ENCODE data around the gene ABL2. TPM values are rescaled to one million over a fixed set of nuclear protein-coding genes. Genes with fewer than 3 reads are reported as not detected.

The ABL2 gene
- total RNA-seq, 2 experiments from 2014 or later, result 15.8 to 16.4 TPM

DNA sequence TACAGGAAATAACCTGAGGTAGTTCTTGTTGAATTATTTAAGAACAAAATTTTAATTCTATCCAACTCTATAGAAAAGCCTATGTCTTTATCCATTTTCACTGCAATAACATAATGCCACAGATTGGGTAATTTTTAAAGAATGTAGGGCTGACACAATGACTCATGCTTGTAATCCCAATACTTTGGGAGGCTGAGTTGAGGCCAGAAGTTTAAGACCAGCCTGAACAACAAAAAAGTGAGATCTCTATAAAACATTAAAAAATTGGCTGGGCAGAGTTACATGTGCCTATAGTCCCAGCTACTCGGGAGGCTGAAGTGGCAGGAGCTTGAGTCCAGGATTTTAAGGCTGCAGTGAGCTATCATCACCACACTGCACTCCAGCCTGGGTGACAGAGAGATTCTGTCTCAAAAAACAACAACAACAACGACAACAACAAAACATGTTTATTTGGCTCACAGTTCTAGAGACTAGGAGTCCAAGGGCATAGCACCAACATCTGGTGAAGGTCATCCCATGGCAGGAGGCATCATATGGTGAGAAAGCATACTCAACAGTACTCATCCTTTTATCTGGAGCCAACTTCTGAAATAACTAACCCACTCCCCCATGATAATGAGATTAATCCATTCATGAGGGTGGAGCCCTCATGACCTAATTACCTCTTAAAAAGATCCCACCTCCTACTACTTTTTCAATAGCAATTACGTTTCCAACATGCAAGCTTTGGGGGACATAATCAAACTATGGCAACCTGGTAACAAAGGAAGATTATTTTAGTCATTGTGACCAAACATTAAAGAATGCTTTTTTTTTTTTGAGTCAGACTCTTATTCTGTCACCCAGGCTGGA is 59.6 kb downstream of the ABL2 start:
- H3K4me1 ChIP-seq (ENCODE audit: insufficient read depth, low read length), result no peaks in the 10 kb centered on the region
- H3K9me3 Mint-ChIP-seq, result no peaks in the 10 kb centered on the region
- TF ChIP-seq CTCF (IDR thresholded peaks at IDR 0.05), result no peak
- intact Hi-C loops (cut with DNase I, micrococcal nuclease), result no loop called here
- ChIA-PET CTCF (no interaction called here), POLR2A (interaction anchor here (0.7 kb wide), 1 partner anchor 34 kb away, joined by 4 read pairs; no protein-coding TSS in a partner anchor)
- H3K4me3 Mint-ChIP-seq, result no peak overlapping the region
- H3K27ac ChIP-seq (ENCODE audit: low read depth in 1 of 2, low read length in 2 of 2), result no peak overlapping the region
- no peaks in the 10 kb centered on the region for H3K36me3 ChIP-seq (ENCODE audit: insufficient read depth, low read length)
- no peak overlapping the region for H3K27ac Mint-ChIP-seq
- H3K9me3 ChIP-seq (ENCODE audit: control insufficient read depth in 1 of 2, insufficient read depth in 1 of 2, low read length in 2 of 2), result no peaks in the 10 kb centered on the region
- no peaks in the 10 kb centered on the region for H3K27me3 ChIP-seq (ENCODE audit: control insufficient read depth in 1 of 2, insufficient read depth in 2 of 2, low read length in 2 of 2)
- H3K36me3 Mint-ChIP-seq (ENCODE audit: low read depth), result no peaks in the 10 kb centered on the region
- H3K27me3 Mint-ChIP-seq, result no peaks in the 10 kb centered on the region
- no peak overlapping the region for H3K4me3 ChIP-seq (ENCODE audit: low read length)
- H3K4me1 Mint-ChIP-seq (ENCODE audit: low read depth), result peaks cover 15% of the 10 kb centered on the region
- ATAC-seq (ENCODE audit: poor library complexity) (no peak), DNase-seq (no peak)

DNA sequence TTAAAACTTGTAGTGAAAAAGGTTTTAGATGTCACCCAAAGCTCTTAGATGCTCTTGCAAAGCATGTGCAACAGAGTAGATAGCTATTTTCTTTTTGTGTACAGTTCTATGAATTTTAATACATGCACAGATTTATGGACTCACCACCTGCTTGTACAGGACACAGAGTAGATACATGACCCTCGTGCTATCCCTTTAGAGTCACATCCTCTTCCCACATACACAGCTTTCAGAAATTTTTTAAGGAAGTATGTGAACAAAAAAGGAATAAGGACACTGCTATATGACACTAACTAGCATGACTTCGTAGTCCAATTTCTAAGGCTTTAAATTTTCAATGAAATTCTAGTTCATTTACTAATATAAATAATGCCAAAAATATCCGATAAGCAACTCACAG is 60.9 kb downstream of the ABL2 start:
- ChIA-PET CTCF (no interaction called here), POLR2A (no interaction called here)
- Mint-ChIP-seq H3K36me3 (ENCODE audit: low read depth) (peaks cover 5% of the 10 kb centered on the region), H3K27me3 (no peaks in the 10 kb centered on the region), H3K27ac (no peak overlapping the region), H3K4me1 (ENCODE audit: low read depth) (peaks cover 20% of the 10 kb centered on the region), H3K9me3 (no peaks in the 10 kb centered on the region), H3K4me3 (no peak overlapping the region)
- Histone ChIP-seq H3K4me3 (ENCODE audit: low read length) (no peak overlapping the region), H3K27me3 (ENCODE audit: control insufficient read depth in 1 of 2, insufficient read depth in 2 of 2, low read length in 2 of 2) (no peaks in the 10 kb centered on the region), H3K4me1 (ENCODE audit: insufficient read depth, low read length) (no peaks in the 10 kb centered on the region), H3K27ac (ENCODE audit: low read depth in 1 of 2, low read length in 2 of 2) (no peak overlapping the region), H3K9me3 (ENCODE audit: control insufficient read depth in 1 of 2, insufficient read depth in 1 of 2, low read length in 2 of 2) (no peaks in the 10 kb centered on the region), H3K36me3 (ENCODE audit: insufficient read depth, low read length) (no peaks in the 10 kb centered on the region)
- TF ChIP-seq CTCF (IDR thresholded peaks at IDR 0.05), result no peak
- ATAC-seq (ENCODE audit: poor library complexity) (no peak), DNase-seq (no peak)
- intact Hi-C loops (cut with DNase I, micrococcal nuclease), result no loop called here

DNA sequence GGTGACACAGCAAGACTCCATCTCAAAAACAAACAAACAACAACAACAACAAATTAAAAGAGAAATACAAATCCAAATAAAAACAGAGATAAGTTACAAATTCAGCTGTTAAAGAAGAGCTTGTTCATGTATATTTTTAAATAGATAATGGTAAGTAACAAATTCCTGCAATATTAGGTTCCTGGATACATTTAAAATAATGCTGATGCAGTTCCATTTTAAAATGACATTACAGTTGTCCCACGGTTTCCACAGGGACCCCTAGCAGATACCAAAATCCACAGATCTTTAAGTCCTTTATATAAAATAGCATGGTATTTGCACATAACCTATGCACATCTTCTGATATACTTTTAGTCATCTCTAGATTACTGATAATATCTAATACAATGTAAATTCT is 61.5 kb downstream of the ABL2 start:
- CTCF ChIA-PET, result no interaction called here
- no peaks in the 10 kb centered on the region for H3K27me3 Mint-ChIP-seq
- TF ChIP-seq CTCF (IDR thresholded peaks at IDR 0.05), result no peak

More for the DNA sequence above, 61.5 kb downstream of the ABL2 start:
- no peak overlapping the region for H3K27ac ChIP-seq (ENCODE audit: low read depth in 1 of 2, low read length in 2 of 2)
- H3K27me3 ChIP-seq (ENCODE audit: control insufficient read depth in 1 of 2, insufficient read depth in 2 of 2, low read length in 2 of 2), result no peaks in the 10 kb centered on the region
- Mint-ChIP-seq H3K4me3 (no peak overlapping the region), H3K36me3 (ENCODE audit: low read depth) (peaks cover 5% of the 10 kb centered on the region), H3K4me1 (ENCODE audit: low read depth) (peaks cover 20% of the 10 kb centered on the region), H3K27ac (no peak overlapping the region), H3K9me3 (no peaks in the 10 kb centered on the region)
- no peak overlapping the region for H3K4me3 ChIP-seq (ENCODE audit: low read length)
- H3K9me3 ChIP-seq (ENCODE audit: control insufficient read depth in 1 of 2, insufficient read depth in 1 of 2, low read length in 2 of 2), result no peaks in the 10 kb centered on the region
- POLR2A ChIA-PET, result no interaction called here
- ATAC-seq (ENCODE audit: poor library complexity) (no peak), DNase-seq (no peak)
- H3K4me1 ChIP-seq (ENCODE audit: insufficient read depth, low read length), result no peaks in the 10 kb centered on the region
- no peaks in the 10 kb centered on the region for H3K36me3 ChIP-seq (ENCODE audit: insufficient read depth, low read length)
- intact Hi-C loops (cut with DNase I, micrococcal nuclease), result no loop called here
